Activated naive CD4-positive, alpha-beta T cell treated with anti-CD3 and anti-CD28 coated beads, Interleukin-2, amount 10 ng/mL, durations not matched to agents 7 days and 5 days (primary cell): Measurements from ENCODE around the gene RYR2.

Experiments
- CTCF ChIA-PET: fragments of 350-600 bp; sonication (Branson Sonifier 250); formaldehyde crosslinking; loops from one replicate; lab custom pipeline; 2021; ENCODE audit warnings: antibody characterized with exemption; lab: Charles Lee
- DNase-seq: peaks from one replicate; pipeline ENCODE4 v3.0.0-alpha.2; 2020
- H3K27ac Mint-ChIP-seq: one replicate; pipeline ENCODE4 v1.8.0; 2021; ENCODE audit warnings: mild to moderate bottlenecking, moderate library complexity, mixed read lengths
- H3K27me3 Mint-ChIP-seq: one replicate; pipeline ENCODE4 v1.8.0; 2021; ENCODE audit warnings: mild to moderate bottlenecking, mixed read lengths
- H3K36me3 Mint-ChIP-seq: one replicate; pipeline ENCODE4 v1.8.0; 2021; ENCODE audit warnings: mixed read lengths
- H3K4me1 Mint-ChIP-seq: one replicate; pipeline ENCODE4 v1.8.0; 2021; ENCODE audit warnings: mixed read lengths
- H3K4me3 Mint-ChIP-seq: one replicate; pipeline ENCODE4 v1.8.0; 2021; ENCODE audit warnings: mild to moderate bottlenecking, moderate library complexity, mixed read lengths
- H3K9me3 Mint-ChIP-seq: one replicate; pipeline ENCODE4 v1.8.0; 2021; ENCODE audit warnings: mixed read lengths

Gene RYR2

GRCh38 chr1:237471377-237471776 lies 429.4 kb downstream of the RYR2 start:
- Mint-ChIP-seq H3K36me3 (no peaks in the 10 kb centered on the region), H3K27ac (no peak overlapping the region), H3K4me3 (no peak overlapping the region), H3K9me3 (no peaks in the 10 kb centered on the region), H3K27me3 (no peaks in the 10 kb centered on the region), H3K4me1 (no peaks in the 10 kb centered on the region)
- CTCF ChIA-PET = no interaction called here
- DNase-seq = no peak

GRCh38 chr1:237471956-237472355 lies 430.0 kb downstream of the RYR2 start:
- H3K4me1 Mint-ChIP-seq = no peaks in the 10 kb centered on the region
- CTCF ChIA-PET = no interaction called here
- H3K27ac Mint-ChIP-seq = no peak overlapping the region
- DNase-seq = no peak
- no peaks in the 10 kb centered on the region for H3K27me3 Mint-ChIP-seq
- H3K9me3 Mint-ChIP-seq = no peaks in the 10 kb centered on the region
- H3K36me3 Mint-ChIP-seq = no peaks in the 10 kb centered on the region
- no peak overlapping the region for H3K4me3 Mint-ChIP-seq

- Mint-ChIP-seq H3K27ac (no peak overlapping the region), H3K9me3 (no peaks in the 10 kb centered on the region), H3K4me3 (no peak overlapping the region), H3K36me3 (no peaks in the 10 kb centered on the region), H3K4me1 (no peaks in the 10 kb centered on the region), H3K27me3 (no peaks in the 10 kb centered on the region)
- no peak for DNase-seq
- CTCF ChIA-PET = no interaction called here
Observed at GRCh38 chr1:237473854-237474253, 431.9 kb downstream of the RYR2 start.

- no peak overlapping the region for H3K27ac Mint-ChIP-seq
- peaks cover 2% of the 10 kb centered on the region for H3K9me3 Mint-ChIP-seq
- no peak overlapping the region for H3K4me3 Mint-ChIP-seq
- no peaks in the 10 kb centered on the region for H3K4me1 Mint-ChIP-seq
- H3K36me3 Mint-ChIP-seq = no peaks in the 10 kb centered on the region
- no peak for DNase-seq
- CTCF ChIA-PET = no interaction called here
- H3K27me3 Mint-ChIP-seq = no peaks in the 10 kb centered on the region
Observed at GRCh38 chr1:237478082-237478481, 436.1 kb downstream of the RYR2 start.

- Mint-ChIP-seq H3K27ac (no peak overlapping the region), H3K27me3 (no peaks in the 10 kb centered on the region), H3K36me3 (no peaks in the 10 kb centered on the region), H3K4me3 (no peak overlapping the region), H3K4me1 (no peaks in the 10 kb centered on the region), H3K9me3 (peaks cover 2% of the 10 kb centered on the region)
- no peak for DNase-seq
- CTCF ChIA-PET = no interaction called here
Observed at GRCh38 chr1:237478842-237479241, 436.9 kb downstream of the RYR2 start.

- CTCF ChIA-PET = no interaction called here
- no peaks in the 10 kb centered on the region for H3K27me3 Mint-ChIP-seq
- DNase-seq = no peak
- no peaks in the 10 kb centered on the region for H3K4me1 Mint-ChIP-seq
- H3K36me3 Mint-ChIP-seq = no peaks in the 10 kb centered on the region
- no peak overlapping the region for H3K27ac Mint-ChIP-seq
- H3K9me3 Mint-ChIP-seq = peaks cover 2% of the 10 kb centered on the region
- no peak overlapping the region for H3K4me3 Mint-ChIP-seq
Observed at GRCh38 chr1:237482777-237483176, 440.8 kb downstream of the RYR2 start.

GRCh38 chr1:237492359-237492758 lies 450.4 kb downstream of the RYR2 start:
- H3K36me3 Mint-ChIP-seq = no peaks in the 10 kb centered on the region
- CTCF ChIA-PET = no interaction called here
- H3K27ac Mint-ChIP-seq = no peak overlapping the region
- H3K9me3 Mint-ChIP-seq = no peaks in the 10 kb centered on the region
- no peak overlapping the region for H3K4me3 Mint-ChIP-seq
- no peaks in the 10 kb centered on the region for H3K4me1 Mint-ChIP-seq
- no peak for DNase-seq
- peaks cover 4% of the 10 kb centered on the region for H3K27me3 Mint-ChIP-seq

- no peak overlapping the region for H3K27ac Mint-ChIP-seq
- no peak for DNase-seq
- no peak overlapping the region for H3K4me3 Mint-ChIP-seq
- peaks cover 7% of the 10 kb centered on the region for H3K27me3 Mint-ChIP-seq
- H3K36me3 Mint-ChIP-seq = no peaks in the 10 kb centered on the region
- H3K4me1 Mint-ChIP-seq = no peaks in the 10 kb centered on the region
- CTCF ChIA-PET = no interaction called here
- no peaks in the 10 kb centered on the region for H3K9me3 Mint-ChIP-seq
Observed at GRCh38 chr1:237500566-237500965, 458.6 kb downstream of the RYR2 start.

GRCh38 chr1:237503292-237503691 lies 461.3 kb downstream of the RYR2 start:
- Mint-ChIP-seq H3K4me1 (peaks cover 8% of the 10 kb centered on the region), H3K36me3 (no peaks in the 10 kb centered on the region), H3K9me3 (no peaks in the 10 kb centered on the region), H3K27ac (no peak overlapping the region), H3K27me3 (peaks cover 3% of the 10 kb centered on the region), H3K4me3 (no peak overlapping the region)
- no peak for DNase-seq
- CTCF ChIA-PET = no interaction called here

- DNase-seq = no peak
- no peaks in the 10 kb centered on the region for H3K9me3 Mint-ChIP-seq
- H3K36me3 Mint-ChIP-seq = no peaks in the 10 kb centered on the region
- CTCF ChIA-PET = no interaction called here
- peaks cover 8% of the 10 kb centered on the region for H3K4me1 Mint-ChIP-seq
- no peak overlapping the region for H3K4me3 Mint-ChIP-seq
- peaks cover 6% of the 10 kb centered on the region for H3K27me3 Mint-ChIP-seq
- H3K27ac Mint-ChIP-seq = no peak overlapping the region
Observed at GRCh38 chr1:237507005-237507404, 465.0 kb downstream of the RYR2 start.

GRCh38 chr1:237509748-237510147 lies 467.8 kb downstream of the RYR2 start:
- Mint-ChIP-seq H3K27ac (no peak overlapping the region), H3K9me3 (no peaks in the 10 kb centered on the region), H3K4me3 (no peak overlapping the region), H3K4me1 (peaks cover 8% of the 10 kb centered on the region), H3K27me3 (peaks cover 3% of the 10 kb centered on the region), H3K36me3 (no peaks in the 10 kb centered on the region)
- CTCF ChIA-PET = no interaction called here
- DNase-seq = no peak

- Mint-ChIP-seq H3K4me3 (no peak overlapping the region), H3K36me3 (no peaks in the 10 kb centered on the region), H3K27ac (no peak overlapping the region), H3K27me3 (no peaks in the 10 kb centered on the region), H3K9me3 (no peaks in the 10 kb centered on the region), H3K4me1 (no peaks in the 10 kb centered on the region)
- no peak for DNase-seq
- CTCF ChIA-PET = no interaction called here
Observed at GRCh38 chr1:237525102-237525501, 483.1 kb downstream of the RYR2 start.

- DNase-seq = no peak
- CTCF ChIA-PET = no interaction called here
- no peak overlapping the region for H3K4me3 Mint-ChIP-seq
- H3K27me3 Mint-ChIP-seq = no peaks in the 10 kb centered on the region
- H3K4me1 Mint-ChIP-seq = no peaks in the 10 kb centered on the region
- H3K36me3 Mint-ChIP-seq = no peaks in the 10 kb centered on the region
- H3K27ac Mint-ChIP-seq = no peak overlapping the region
- H3K9me3 Mint-ChIP-seq = no peaks in the 10 kb centered on the region
Observed at GRCh38 chr1:237527761-237528160, 485.8 kb downstream of the RYR2 start.

GRCh38 chr1:237528545-237528944 lies 486.6 kb downstream of the RYR2 start:
- Mint-ChIP-seq H3K9me3 (no peaks in the 10 kb centered on the region), H3K27ac (no peak overlapping the region), H3K36me3 (no peaks in the 10 kb centered on the region), H3K4me3 (no peak overlapping the region), H3K27me3 (no peaks in the 10 kb centered on the region), H3K4me1 (no peaks in the 10 kb centered on the region)
- no peak for DNase-seq
- CTCF ChIA-PET = no interaction called here

GRCh38 chr1:237539055-237539454 lies 497.1 kb downstream of the RYR2 start:
- Mint-ChIP-seq H3K27ac (no peak overlapping the region), H3K36me3 (no peaks in the 10 kb centered on the region), H3K4me1 (no peaks in the 10 kb centered on the region), H3K4me3 (no peak overlapping the region), H3K9me3 (no peaks in the 10 kb centered on the region), H3K27me3 (no peaks in the 10 kb centered on the region)
- DNase-seq = no peak
- CTCF ChIA-PET = no interaction called here
